Stimulated activated CD4-positive, alpha-beta T cell treated with anti-CD3 and anti-CD28 coated beads, Interleukin-2, amount 100 ng/mL, for 4 hours (primary cell): ENCODE data around the gene INSR.
"Not testable (repeated sequence)": the region's sequence is repeated elsewhere in the genome, so short reads cannot be mapped to it uniquely, and the experiment has no call there.

Experiments
- DNase-seq: peaks from one replicate; pipeline ENCODE4 v3.0.0-alpha.2; 2020; ENCODE audit warnings: low read depth

INSR gene

DNA sequence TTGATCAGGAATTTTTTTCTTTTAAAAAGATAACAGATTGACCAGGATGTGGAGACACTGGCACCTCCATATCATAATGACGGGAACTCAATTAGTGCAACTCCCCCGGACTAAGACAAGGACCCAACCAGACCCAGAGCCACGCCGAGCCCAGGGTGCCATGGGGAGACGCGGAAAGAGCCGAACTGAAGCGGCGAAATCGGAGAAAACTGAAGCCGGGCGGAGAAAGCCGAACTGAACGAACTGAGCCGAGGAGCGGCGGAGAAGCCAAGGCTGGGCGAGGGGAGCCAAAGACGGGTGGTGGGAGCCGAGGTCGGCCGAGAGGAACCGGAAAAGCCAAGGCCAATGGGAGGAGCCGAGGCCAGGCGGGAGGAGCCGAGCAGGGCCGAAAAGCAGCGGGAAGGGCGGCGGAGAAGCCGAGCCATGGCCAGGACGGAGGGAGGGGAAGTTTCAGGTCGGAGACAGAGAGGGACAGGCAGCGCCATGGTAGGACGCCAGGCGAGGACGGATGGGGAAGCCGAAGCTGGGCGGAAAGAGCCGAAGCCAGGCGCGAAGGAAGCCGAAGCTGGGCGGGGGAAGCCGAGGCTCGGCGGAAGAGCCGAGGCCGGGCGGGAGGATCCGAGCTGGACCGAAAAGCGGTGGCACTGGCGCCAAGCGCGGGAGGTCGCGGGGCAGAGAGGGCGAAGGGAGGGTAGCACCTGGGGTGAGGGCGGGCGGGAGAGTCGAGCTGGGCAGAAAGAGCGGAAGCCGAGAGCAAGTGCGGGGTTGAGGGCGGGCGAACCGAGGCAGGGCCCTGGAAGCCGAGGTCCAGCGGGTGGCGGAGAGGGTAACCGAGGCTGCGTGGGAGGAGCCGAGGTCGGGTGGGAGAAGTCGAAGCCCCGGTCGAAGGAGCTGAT, 195.3 kb downstream of the INSR start:
- peak; percentile 76 for DNase-seq

DNA sequence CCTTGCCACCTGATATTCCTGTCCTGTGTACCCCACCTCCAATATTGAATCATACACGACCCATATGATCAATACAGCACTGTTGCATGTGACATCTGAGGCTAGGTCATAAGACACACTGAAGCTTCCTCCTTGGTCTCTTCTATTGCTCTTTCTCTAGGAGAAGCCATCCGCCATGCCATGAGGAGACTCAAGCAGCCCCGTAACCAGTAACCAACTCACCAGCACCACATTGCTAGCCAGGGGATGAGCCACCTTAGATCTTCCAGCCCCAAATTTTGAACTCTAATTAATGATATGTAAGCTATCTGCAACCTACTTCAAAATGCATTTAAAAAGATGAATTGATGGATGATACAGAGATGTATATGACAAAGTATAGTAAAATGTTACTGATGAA, 196.1 kb downstream of the INSR start:
- DNase-seq = no peak

DNA sequence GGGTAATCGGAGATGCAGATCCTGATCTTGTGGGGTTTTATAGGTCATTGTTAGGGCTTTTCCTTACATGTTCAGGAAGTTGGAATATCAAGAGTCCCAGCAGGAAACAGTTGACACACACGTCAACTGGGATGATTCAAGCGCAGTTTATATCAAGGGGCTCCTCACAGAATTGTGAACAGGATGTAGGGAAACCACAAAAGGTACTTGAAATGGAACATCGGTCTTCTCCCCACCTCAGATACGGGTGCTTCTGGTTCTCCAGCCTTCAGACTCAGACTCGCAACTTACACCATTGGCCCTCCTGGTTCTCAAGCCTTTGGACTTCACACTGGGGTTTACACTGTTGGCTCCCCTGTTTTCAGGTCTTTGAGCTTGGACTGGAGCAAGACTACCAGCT, 205.2 kb downstream of the INSR start:
- no peak for DNase-seq

DNA sequence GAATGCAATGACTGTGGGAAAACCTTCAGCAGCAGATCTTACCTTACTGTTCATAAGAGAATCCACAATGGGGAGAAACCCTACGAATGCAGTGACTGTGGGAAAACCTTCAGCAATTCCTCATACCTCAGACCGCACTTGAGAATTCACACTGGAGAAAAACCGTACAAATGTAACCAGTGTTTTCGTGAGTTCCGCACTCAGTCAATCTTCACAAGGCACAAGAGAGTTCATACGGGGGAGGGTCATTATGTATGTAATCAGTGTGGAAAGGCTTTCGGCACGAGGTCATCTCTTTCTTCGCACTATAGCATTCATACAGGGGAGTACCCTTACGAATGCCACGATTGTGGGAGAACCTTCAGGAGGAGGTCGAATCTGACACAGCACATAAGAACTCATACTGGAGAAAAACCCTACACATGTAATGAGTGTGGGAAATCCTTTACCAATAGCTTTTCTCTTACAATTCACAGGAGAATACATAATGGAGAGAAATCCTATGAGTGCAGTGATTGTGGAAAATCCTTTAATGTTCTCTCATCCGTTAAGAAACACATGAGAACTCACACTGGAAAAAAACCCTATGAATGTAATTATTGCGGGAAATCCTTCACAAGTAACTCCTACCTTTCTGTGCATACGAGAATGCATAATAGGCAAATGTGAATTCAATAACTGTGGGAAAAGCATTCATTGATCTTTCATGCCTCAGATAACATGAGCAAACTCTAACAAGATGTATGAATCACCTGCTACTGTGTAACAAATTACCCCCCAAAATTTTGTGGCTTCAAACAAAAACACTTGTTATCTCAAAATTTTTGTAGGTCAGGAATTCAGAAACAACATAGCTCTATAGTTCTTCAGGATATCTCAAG, 210.9 kb downstream of the INSR start:
- DNase-seq = no peak

DNA sequence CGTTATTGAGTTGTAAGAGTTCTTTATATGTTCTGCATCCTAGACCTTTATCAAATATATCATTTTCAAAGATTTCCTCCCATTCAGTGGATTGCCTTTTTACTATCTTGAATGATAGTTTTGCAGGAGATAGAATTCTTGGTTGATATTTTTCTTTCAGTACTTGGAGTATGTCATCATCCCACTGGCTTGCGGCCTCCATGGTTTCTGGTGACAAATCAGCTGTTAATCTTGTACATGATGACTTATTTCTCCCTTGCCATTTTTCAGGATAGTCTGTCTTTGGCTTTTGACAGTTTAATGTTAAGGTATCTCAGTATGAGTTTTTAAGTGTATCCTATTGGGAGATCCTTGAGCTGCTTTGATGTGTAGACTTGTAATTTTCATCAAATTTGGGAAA, 216.2 kb downstream of the INSR start:
- DNase-seq = no peak

DNA sequence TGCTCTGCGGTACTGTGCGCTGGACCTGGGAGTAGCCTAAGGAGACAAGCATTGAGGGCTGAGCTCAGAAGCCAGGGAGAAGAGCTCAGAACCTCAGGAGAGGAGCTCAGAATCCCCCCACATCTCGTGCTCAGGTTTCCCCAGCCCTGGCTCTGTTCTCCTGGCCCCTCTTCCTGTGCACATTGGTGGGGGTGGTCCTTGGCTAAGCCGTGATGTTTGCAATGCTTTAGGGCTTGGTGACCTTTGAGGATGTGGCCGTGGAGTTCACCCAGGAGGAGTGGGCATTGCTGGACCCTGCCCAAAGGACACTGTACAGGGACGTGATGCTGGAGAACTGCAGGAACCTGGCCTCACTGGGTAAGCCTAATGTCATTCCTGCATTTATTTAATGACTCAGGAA, 218.1 kb downstream of the INSR start:
- DNase-seq = no peak

DNA sequence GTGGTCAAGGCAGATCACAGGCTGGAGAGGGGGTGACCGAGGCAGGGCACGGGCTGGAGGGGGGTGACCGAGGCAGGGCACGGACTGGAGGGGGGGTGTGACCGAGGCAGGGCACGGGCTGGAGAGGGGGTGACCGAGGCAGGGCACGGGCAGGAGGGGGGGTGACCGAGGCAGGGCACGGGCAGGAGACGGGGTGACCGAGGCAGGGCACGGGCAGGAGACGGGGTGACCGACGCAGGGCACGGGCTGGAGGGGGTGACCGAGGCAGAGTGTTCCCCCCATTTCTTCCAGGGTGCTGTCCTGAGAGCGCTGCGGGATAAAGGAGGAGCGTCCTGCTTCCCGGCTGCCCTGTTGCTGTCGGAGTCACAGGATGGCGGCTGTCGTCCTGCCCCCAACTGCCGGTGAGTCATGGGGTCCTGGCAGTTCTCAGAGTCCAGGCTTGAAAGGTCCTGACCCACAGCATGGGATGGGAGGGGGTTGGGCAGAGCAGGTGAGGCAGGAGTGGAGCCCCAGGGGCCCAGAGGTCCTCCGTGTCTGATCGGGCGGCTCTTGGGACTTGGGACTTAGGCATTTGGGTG, 219.4 kb downstream of the INSR start:
- DNase-seq = no peak

DNA sequence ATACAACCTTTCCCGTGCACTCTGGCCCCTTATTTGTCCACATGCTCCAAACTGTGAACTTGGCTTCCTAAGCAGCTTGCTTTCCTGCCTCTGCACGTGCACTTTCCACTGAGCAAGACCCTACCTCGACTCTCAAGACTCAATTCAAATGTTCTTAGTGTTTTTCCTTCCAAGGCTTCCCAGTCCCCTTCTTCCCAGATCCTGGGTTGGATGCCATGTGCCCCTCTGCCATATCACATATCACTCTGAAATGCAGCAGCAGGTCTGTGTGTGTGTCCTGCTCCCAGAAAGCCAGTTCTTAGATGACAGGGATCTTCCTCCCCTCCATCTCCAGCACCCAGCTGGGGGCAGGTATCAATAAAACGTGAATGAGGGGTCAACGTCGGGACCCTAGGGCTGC, 221.7 kb downstream of the INSR start:
- DNase-seq = no peak

DNA sequence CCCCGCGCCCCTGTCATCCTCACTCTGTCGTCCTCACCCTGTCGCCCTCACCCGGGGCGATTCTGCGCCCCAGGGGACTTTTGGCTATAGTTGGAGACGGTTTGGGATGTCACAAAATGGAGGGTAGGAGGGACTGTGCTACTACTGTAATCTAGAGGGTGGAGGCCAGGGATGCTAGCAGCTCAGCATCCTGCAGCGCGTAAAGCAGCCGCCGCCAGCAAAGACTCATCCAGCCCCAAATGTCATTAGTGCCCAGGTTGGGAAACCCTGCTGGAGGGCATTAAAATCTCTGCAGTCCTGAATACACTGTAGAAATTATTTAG, 224.3 kb downstream of the INSR start:
- no peak for DNase-seq

DNA sequence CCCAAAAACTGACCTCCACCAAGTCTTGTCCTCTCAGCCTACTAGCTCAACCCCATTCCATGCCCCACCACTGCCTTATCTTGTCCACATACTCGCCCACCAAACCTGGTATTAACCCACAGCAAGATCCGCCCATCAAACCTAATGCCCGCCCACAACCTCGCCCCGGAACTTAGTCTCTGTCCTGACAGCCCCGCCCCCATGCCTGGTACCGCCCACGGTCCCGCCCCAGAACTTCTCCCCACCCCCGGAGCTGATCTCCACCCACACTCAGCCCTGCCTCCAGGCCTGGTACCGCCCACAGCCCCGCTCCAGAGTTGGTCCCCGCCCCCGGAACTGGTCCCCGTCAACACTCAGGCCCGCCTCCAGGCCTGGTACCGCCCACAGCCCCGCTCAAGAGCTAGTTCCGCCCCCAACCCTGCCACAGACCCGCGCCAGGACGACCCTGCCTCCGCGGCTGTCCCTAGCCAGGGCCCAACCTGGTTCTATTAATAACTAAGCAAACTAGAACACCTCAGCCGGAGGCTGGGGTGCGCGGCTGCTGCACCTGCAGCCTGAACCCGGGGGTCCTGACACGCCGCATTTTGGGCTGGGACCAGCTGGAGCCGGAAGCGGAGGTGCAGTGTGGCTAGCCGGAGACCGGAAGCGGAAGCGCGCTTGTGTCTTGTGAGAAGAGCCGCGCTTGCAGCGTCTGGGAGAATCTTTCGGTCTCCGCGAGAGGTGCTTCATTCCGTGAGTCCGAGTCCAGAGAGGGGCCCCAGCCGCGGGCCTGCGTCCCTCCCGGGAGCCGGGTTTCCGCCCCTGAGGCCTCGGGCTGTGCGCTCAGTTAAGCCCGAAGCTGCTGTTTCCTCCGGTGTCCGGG, 224.9 kb downstream of the INSR start, which contains the start of gene ZNF557:
ZNF557 (plus strand) TSS at position 662 of the 862 bp plus-strand sequence. CDS start 5,372 bp downstream, outside the sequence.
- peak; percentile 99 for DNase-seq

DNA sequence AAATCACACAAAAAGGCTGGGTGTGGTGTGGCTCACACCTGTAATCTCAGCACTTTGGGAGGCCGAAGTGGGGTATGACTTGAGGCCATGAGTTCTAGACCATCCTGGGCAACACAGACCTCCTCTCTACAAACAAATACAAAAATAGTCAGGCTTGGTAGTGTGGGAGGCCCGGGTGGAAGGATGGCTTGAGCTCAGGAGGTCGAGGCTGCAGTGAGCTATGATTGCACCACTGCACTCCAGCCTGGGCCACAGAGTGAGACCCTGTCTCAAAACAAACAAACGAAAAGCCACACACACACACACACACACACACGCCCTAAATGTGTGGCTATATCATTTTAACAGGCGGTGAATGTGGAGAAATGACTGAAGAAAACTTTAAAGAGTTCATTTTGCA, 225.6 kb downstream of the INSR start:
- DNase-seq = no peak

DNA sequence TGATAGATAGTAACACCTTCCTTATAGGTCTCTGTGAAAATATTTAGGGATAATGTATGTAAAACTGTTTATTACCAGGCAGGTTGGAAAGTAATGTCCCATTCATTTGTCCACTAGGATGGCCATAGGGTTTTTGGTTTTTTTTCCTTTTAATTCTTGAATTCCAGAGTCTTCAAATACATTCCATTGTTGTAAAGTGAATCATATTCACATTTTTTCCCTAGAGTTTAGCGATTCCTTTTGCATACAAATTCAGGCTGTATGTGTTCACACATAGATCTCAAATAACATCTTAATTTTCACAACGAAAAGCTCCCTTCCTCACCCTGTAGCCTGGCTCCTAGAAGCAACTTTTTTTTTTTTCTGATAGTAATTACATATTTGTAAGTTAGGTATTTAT, 226.5 kb downstream of the INSR start:
- DNase-seq = no peak

DNA sequence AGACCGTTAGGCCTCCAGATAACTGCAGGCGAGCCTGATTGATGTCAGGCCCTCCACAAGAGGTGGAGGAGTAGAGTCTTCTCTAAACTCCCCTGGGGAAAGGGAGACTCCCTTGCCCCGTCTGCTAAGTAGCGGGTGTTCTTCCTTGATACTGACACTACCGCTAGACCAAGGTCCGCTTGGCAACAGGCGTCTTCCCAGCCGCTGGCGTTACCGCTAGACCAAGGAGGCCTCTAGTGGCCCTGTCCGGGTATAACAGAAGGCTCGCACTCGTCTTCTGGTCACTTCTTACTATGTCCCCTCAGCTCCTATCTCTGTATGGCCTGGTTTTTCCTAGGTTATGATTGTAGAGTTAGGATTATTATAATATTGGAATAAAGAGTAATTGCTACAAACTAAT, 227.1 kb downstream of the INSR start:
- DNase-seq = not testable (repeated sequence)

DNA sequence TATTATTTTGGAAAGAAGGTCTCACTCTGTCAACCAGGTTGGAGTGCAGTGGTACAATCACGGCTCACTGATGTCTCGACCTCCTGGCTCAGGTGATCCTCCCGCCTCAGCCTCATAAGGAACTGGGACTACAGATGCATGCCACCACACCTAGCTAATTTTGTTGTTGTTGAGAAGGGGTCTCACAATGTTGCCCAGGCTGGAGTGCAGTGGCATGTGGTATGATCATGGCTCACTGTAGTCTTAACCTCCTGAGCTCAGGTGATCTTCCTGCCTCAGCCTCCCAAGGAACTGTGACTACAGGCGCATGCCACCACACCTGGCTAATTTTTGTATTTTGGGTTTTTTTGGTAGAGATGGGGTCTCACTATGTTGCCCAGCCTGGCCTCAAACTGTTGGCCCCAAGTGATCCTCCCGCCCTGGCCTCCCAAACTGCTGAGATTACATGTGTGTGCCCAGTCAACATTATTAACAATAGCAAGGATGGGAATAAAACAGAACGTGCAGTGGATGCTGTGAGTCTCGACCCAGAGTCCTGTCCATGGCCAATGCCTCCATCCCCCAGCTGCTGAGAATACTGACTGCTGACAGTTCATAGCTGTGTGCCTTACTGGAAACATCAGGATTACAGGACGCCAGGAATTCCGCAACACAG, 230.3 kb downstream of the INSR start:
- DNase-seq = no peak

DNA sequence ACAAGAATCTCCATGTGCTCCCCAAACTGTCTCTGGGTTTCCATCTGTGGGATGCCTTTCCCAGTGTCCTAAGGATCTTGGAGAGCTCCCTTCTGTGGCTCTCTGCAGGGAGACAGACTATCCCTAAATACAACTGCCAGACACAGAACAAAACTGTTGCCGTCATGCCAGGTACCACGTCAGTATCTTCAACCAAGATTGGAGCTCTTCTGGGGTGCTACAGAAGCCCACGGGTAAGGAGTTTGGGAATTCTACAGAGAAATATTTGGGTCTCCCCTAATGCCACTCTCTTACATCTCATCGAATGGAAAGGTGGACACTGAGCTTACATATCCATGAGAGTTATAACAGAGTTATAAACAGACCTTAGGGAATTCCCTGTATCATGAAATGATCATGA, 230.9 kb downstream of the INSR start:
- no peak for DNase-seq
